ENCODE measurements around the gene MS4A8. TPM values are rescaled to one million over a fixed set of nuclear protein-coding genes. Genes with fewer than 3 reads are reported as not detected.

MS4A8 gene
- total and polyA plus RNA-seq, 10 of the 15 experiments (the other 5 are each of a cell fraction or from before 2014, with no cell fraction given): 0.04 TPM; not detected in 9

DNA sequence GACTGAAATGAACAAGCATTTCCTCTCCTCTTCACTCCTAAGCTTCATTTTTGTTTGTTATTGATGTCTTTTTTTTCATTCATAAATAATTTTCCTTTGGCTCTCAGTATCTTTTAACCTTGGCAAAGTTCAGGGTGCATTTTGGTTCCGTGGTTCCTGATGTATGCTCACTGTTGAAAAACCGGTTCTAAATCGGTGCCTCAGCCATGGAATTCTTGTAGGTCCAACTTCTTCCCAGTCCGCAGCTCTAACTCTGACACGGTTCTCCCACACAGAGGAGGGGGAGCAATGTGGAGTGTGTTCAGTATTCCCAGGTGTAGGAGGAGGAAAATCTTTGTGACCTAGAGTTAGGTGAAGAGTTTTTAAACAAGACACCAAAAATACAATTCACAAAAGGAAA, 44.7 kb downstream of the MS4A8 start (continued):
- TF ChIP-seq SMAD1 (IDR thresholded peaks at IDR 0.05; ENCODE audit: low read depth, partially characterized antibody): no peak
- TF ChIP-seq HDAC2 (IDR thresholded peaks at IDR 0.05): no peak
- TF ChIP-seq NBN (IDR thresholded peaks at IDR 0.05): no peak

DNA sequence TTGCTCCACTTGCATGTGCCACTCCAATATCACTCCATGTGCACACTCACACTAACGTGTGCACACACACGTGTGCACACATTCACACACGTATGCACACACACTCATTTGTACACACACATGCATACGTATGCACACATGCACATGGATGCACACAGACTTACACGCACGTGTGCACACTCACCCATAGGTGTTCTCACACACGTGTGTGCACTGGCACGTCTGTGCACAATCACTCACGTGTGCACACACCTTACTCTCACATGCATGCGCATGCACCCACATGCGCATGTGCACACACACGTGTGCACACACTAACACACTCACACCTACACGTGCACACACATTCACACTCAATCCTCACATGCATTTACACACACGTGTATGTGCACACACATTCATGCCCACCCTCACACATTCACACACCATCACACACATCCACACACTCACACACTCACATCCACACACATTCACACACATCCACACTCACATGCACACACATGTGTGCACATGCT, 48.0 kb downstream of the MS4A8 start:
- Histone ChIP-seq H3K4me1 (ENCODE audit: control insufficient read depth, insufficient read depth, low read length) (no peaks in the 10 kb centered on the region), H3K27me3 (replicated peaks in 1 of 2; ENCODE audit: control insufficient read depth in 2 of 2, insufficient read depth in 2 of 2, low read length in 1 of 2) (no peaks in the 10 kb centered on the region), H3K4me3 (no peak overlapping the region), H3K9ac (ENCODE audit: control insufficient read depth, insufficient read depth, low read length) (no peak overlapping the region), H3K27ac (ENCODE audit: control insufficient read depth, insufficient read depth) (no peak overlapping the region), H3K4me2 (ENCODE audit: control insufficient read depth, insufficient read depth) (no peak overlapping the region), H3K36me3 (ENCODE audit: control insufficient read depth in 2 of 2, insufficient read depth in 2 of 2, low read length in 1 of 2) (no peaks in the 10 kb centered on the region), H2AFZ (ENCODE audit: control insufficient read depth, low read depth, low read length) (no peak overlapping the region), H3K79me2 (ENCODE audit: control insufficient read depth, insufficient read depth, low read length) (no peaks in the 10 kb centered on the region), H3K9me3 (replicated peaks; ENCODE audit: control insufficient read depth, insufficient read depth, low read length) (no peaks in the 10 kb centered on the region; the same call in 2 of the 3 replicates), H4K20me1 (ENCODE audit: control insufficient read depth, insufficient read depth) (no peaks in the 10 kb centered on the region)
- ChIA-PET RAD21 (ENCODE audit: unreplicated experiment) (no interaction called here), SMC1A (ENCODE audit: uncharacterized antibody, unreplicated experiment) (no interaction called here), CTCF (no interaction called here), POLR2A (no interaction called here)
- 55% methylated on average over 14 of the region's 14 CpGs for WGBS (ENCODE audit: insufficient coverage, insufficient replicate concordance, low lambda C conversion rate, missing lambda C conversion rate)
- ATAC-seq (no peak), FAIRE-seq (no peak), DNase-seq (ENCODE audit: low read depth, low spot score) (no peak)
- in situ Hi-C loops (cut with MboI) (no loop called here), intact Hi-C loops (cut with micrococcal nuclease; ENCODE audit: unreplicated experiment) (no loop called here)
- no TSS peak for BruUV-seq (replicated peaks)
- TF ChIP-seq, protein P1, sequence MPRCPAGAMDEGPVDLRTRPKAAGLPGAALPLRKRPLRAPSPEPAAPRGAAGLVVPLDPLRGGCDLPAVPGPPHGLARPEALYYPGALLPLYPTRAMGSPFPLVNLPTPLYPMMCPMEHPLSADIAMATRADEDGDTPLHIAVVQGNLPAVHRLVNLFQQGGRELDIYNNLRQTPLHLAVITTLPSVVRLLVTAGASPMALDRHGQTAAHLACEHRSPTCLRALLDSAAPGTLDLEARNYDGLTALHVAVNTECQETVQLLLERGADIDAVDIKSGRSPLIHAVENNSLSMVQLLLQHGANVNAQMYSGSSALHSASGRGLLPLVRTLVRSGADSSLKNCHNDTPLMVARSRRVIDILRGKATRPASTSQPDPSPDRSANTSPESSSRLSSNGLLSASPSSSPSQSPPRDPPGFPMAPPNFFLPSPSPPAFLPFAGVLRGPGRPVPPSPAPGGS (IDR thresholded peaks at IDR 0.05; ENCODE audit: borderline replicate concordance, insufficient read depth, low read depth, low read length, poor library complexity, severe bottlenecking): peak; percentile 17
- TF ChIP-seq, protein P2, sequence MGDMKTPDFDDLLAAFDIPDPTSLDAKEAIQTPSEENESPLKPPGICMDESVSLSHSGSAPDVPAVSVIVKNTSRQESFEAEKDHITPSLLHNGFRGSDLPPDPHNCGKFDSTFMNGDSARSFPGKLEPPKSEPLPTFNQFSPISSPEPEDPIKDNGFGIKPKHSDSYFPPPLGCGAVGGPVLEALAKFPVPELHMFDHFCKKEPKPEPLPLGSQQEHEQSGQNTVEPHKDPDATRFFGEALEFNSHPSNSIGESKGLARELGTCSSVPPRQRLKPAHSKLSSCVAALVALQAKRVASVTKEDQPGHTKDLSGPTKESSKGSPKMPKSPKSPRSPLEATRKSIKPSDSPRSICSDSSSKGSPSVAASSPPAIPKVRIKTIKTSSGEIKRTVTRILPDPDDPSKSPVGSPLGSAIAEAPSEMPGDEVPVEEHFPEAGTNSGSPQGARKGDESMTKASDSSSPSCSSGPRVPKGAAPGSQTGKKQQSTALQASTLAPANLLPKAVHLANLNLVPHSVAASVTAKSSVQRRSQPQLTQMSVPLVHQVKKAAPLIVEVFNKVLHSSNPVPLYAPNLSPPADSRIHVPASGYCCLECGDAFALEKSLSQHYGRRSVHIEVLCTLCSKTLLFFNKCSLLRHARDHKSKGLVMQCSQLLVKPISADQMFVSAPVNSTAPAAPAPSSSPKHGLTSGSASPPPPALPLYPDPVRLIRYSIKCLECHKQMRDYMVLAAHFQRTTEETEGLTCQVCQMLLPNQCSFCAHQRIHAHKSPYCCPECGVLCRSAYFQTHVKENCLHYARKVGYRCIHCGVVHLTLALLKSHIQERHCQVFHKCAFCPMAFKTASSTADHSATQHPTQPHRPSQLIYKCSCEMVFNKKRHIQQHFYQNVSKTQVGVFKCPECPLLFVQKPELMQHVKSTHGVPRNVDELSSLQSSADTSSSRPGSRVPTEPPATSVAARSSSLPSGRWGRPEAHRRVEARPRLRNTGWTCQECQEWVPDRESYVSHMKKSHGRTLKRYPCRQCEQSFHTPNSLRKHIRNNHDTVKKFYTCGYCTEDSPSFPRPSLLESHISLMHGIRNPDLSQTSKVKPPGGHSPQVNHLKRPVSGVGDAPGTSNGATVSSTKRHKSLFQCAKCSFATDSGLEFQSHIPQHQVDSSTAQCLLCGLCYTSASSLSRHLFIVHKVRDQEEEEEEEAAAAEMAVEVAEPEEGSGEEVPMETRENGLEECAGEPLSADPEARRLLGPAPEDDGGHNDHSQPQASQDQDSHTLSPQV (IDR thresholded peaks at IDR 0.05): no peak

All from GM12878 (cell line).